Fibroblast of peridontal ligament (primary cell): Measurements from ENCODE around the gene ZFYVE28.

Source experiments
- DNase-seq: peaks from one replicate; pipeline ENCODE4 v3.0.0-alpha.2; 2010; ENCODE audit errors: extremely low read depth

Gene ZFYVE28

DNA sequence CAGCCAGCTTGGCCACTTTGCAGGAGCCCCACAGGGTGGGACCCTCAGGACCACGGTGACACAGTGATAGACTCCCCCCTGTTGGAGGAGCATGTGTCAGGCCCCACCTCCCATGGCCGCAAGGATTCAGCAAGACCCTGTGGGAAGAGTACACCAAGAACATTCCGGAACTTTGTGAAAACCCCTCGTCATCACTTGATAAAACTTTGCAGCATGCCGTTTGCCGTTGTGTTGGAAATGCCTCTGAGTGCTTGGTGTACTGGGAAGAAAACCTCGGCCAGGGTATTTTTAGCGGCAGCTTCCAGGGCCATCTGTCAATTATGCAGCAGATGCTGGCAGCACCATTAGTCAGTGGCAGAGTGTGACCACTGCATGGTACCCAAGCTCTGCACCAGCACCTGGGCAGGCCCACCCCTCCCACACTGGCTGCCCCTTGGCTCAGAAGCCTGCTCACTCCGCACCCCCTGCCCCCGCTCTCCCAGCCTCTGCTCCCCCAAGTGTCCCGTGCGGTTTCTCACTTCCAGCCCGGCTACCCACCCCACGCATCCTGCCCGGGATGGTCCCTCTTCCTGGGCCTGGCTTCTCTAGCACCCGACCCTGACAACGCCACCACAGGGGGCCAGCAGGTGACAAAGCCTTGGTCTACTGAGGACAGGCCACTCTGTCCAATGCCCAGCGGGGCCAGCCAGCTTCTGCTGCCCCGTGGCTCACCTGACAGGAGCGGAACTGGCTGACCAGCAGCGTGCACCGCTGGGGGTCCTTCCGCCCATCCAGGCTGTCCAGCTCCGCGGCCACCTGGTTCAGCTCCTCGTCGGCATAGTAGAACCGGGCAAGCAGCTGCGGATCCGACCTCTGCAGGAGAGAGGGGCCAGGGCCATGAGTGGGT lies 65.0 kb downstream of the ZFYVE28 start:
- no peak for DNase-seq

DNA sequence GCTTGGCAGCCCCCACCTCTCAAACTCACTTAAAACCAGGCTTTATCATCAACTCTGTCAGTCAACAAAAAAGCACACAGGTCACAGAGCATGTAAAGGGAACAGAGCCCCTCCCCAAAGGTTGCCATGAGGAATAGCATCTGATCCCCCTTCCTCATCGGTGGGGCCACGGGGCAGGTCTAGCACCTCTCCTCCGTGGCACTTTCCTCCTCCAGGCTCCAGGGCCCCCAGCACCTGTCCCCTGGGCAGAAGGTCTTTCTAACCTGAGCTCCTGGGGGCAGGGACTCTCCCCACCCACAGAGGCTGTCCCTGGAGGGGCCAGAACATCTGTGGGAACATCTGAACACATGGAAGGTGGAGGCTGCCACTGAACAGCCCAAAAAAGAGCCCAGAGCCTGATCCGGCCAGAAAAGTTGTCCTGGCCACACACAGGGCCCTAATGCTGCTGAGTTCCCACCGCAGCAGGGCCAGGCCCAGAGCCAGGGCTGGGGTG lies 65.7 kb downstream of the ZFYVE28 start:
- DNase-seq, result no peak

DNA sequence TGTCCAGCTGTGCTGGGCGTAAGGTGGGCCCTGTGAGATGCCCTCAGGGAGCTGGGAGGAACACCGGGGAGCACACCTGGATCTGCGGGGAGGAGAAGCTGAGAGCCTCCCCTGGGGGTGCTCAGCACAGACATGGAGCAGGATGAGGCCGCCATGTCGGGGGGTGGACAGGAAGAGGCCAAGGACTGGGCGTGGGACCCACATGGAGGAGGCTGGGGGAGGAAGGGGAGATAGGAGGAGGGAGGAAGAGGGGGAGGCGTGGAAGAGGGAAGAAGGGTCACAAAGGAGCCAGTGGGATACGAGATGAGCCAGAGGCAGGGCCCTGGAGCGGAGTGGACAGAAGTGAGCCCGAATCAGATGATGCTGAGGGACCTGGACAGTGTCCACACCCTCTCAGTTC lies 66.3 kb downstream of the ZFYVE28 start:
- DNase-seq, result no peak

DNA sequence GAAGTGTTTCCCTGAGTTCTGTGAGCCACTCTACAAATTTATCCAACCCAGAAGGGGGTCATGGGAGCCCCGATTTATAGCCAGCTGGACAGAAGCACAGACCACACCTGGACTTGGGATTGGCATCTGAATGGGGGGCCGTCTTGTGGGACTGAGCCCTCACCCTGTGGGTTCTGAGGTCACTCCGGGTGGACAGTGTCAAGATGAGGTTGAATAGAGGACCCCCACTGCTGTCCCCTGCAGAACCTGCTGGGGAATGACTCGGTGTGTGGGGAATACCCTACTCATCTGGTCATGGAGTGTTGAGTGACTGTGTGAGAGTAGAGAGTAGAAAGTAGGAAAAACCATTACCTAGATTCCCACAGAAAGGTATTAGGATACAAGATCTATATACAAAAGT lies 67.5 kb downstream of the ZFYVE28 start:
- DNase-seq, result no peak

DNA sequence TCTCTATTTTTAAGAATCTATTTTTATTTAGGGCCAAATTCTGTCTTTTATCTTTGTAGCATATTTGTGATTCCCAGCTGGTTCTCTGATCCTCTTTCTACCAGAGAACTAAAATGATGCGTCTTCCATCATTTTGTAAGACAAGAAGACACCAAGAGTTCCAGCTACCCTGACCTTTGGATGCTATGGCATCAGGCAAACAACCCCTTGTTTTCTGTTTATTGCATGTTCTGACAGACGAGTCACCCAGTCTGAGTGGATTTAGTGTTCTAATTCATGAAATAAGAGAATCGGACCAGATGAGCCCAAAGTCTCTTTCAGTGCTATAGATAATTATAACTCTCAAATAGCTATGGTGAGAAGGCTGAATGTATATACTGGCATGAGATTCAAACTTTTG lies 69.7 kb downstream of the ZFYVE28 start:
- DNase-seq, result no peak

DNA sequence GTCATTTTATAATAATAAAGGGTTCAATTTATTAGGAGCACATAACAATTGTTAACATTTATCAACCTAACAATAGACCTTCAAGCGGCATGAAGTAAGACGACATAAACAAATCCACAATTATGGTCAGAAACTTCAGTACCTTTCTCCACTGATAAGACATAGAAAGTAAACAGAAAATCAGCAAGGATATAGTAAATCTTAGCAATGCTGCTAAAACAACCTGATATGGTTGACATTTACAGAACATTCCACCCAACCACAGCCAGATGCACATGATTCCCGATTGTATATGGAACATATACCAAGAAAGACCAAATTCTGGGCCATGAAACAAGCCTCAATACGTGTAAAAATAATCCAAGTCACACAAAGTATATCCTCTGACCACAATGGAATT lies 71.3 kb downstream of the ZFYVE28 start:
- DNase-seq, result no peak

DNA sequence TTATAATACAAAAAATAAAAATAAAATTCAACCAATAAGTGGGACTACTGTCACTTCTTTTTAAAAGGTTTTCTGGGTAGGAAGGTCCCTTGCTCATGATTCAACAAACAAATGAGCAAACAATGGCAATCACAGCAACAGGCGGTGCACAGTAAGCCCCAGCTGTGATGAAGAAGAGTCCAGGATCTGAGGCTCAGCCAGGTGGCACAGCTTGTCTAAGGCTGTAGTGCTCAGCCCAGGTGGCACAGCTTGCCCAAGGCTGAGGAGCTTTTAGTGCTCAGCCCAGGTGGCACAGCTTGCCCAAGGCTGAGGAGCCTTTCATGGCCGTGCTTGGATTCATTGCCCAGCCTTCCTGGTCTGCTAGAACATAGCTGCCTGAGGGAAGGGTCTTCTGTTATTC lies 75.0 kb downstream of the ZFYVE28 start:
- no peak for DNase-seq

DNA sequence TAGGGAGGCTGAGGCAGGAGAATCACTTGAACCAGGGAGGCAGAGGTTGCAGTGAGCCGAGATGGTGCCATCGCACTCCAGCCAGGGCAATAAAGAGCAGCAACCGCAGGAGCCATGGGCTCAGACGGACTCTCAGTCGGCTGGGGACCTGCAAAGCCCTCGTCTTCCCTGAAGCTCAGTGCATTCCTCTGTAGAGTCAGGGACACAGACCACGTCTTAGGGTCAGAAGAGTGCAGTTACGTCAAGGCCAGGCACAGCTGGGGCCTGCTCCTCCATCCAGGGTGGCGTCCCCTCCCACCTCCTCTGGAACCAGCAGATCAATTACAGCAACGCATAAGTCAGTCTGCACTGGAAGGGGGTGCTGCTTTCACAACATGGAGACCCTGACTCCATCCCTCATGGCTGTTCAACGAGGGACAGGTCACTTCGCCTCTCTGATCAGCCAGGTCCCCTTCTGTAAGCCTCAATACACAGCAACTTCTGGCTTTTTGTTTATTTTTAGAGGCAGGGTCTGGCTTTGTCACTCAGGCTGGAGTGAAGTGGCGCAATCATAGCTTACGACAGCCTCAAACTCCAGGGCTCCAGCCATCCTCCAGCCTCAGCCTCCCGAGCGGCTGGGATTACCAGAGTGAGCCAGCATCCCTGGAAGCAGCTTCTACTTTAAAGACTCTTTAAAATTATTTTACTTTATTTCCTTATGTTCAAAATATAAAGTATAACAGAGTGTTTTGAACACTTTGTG lies 76.4 kb downstream of the ZFYVE28 start:
- DNase-seq, result no peak

DNA sequence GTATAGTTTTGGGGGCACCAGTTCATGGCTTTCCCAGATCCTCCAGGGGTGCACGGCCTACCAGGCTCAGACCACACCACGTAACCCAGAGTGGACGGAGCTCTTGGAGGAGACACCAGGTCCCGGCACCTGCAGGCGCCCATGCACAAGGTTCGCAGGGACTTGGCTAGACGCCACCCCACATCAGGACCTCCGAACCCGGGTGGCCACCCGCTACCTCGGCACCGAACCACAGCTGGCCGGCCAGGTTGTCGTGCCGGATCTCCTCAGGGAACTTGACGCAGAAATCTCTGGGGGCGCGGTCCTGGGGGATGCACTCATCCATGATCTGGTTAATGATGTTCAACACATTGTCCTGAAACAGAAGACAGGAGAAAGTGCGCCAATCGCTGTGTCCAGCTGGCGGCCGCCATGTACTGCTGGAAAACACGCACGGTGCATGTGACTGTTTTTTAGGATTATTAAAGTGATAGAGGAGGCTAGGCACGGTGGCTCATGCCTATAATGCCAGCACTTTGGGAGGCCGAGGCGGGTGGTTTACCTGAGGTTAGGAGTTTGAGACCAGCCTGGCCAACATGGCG lies 77.1 kb downstream of the ZFYVE28 start:
- no peak for DNase-seq

DNA sequence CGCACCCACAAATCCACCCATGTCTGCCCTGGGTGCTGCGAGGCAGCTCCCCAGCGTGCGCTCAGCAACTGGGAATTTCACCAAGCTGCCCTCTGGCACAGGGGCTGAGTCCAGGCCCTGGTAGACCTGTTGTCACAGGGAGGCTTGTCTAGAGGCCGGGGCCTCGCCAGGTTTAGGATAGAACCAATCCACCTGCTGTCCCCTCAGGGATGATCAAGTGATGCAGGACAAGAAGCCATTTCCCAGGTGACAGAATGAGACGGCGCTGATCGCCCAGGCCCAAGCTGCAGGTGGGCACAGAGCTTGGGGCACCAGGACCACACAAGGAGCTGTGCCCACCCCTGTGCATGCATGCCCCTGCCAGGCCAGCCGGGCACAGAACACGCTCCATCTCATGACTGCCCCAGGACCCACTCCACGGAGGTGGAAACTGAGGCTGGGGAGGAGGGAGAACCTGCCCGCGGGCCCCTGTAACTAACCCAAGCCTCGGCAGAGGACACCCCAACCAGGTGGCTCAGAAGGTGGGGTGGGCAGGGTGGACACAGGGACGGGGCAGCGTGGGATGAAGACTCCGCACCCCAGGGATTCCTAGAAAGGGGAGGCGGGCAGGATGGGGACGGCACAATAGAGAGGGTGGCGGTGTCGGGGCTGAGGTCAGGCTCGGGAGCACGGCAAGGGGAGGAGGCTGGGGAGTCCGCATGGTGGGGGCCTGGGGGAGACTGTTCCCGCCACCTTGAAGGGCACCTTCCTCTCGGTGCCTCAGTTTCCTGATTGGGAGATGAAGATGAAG lies 78.0 kb downstream of the ZFYVE28 start:
- no peak for DNase-seq

DNA sequence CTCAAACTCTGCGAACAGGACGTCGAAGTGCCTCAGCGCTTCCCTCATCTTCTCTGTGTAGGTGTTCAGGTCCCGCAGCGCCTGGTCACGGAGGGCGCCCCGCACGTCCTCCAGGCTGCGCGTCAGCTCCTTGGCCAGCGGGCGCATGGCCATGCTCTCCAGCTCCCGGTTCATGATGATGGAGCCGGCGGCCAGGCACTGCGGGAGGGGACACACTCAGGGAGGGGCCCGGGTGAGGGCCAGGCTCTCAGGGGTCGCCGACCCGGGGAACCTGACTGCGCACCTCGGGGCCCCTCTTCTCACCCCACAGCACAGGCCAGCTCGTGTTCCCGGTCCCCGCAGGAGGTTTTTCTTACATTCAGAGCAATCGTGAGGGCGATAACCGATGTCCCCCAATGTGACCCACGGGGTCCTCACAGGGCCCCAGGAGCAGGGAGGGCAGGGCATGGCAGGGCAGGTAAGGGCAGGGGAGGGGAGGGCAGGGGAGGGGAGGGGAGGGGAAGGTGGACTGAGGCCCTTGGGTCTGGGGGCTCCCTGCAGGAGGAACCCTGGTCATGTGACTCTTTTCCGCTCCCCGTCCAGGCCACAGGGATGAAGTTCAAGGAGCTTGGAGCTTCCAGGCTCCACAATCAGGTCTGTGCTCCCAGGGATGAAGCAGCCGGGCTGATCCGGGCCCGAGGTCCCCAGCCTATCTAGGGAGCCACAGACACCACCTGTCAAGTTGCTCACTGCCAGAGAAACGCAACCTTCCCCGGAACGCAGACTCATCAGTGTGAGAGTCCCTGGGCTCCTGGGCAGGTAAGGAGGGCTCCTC lies 78.8 kb downstream of the ZFYVE28 start:
- no peak for DNase-seq

DNA sequence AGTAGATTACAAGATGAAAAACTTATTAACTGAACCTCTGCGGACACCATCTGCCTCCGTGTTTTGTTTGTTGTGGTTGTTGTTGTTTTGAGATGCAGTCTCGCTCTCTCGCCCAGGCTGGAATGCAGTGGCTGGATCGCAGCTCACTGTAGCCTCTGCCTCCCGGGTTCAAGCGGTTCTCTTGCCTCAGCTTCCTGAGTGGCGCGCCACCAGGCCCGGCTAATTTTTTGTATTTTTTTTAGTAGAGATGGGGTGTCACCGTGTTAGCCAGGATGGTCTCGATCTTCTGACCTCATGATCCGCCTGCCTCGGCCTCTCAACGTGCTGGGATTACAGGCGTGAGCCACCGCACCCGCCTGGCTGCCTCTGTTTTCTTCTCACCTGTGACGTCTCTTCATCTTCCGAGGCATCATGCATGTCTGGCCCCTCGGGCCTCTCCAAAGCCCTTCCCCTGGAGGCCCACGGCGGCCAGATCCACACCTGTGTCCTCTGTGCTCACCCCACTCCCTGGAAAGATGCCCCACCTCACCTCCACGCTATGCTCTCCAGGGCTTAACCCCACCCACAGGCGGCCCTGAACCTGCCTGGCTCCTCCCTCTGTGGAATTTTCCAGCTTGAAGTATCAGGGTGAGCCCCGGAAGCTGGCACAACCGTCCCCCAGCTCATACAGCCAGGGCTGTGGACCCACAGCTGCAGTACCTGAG lies 79.5 kb downstream of the ZFYVE28 start:
- DNase-seq, result no peak

DNA sequence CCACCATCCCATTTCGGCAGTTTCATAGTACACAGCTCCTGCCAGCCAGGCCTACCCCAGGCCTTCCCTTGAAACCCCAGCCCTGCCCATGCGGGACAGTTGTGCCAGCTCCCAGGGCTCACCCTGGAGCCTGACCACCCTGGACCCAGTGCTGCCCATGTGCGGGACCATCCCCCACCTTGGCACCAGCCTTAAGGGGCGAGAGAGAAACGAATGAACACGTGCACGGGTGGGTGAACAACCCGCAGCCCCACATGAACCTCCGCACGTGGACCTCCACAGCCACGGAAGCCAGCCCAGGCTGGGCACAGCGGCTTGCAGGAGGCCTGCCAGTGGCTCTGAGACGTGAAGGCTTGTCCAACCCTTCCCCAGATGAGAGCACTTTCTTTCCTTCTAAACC lies 80.5 kb downstream of the ZFYVE28 start:
- no peak for DNase-seq

DNA sequence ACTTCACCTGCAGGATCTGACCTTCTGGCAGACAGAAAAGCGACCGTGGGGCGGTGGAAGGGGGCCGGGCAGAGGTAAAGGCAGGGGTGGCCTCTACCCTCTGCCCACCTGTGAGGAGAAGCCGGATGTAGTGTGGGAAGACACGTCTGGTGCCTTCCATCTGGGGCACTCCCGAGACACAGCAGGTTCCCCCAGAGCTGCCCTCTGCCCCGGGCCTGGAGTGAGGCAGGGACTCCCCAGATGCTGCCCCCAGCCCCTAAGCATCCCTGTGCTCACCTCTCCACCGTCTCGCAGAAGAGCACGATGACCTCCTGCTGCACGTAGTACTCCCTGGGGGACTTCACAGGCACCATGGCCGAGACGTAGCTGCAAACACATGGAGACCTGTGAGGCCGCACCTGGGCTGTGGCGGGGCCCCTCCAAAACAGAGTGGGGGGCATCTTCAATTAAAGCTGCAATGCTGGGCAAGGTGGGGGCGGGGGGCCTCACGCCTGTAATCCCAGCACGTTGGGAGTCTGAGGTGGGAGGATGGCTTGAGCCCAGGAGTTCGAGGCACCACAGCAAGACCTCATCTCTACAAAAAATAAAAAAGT lies 81.2 kb downstream of the ZFYVE28 start:
- no peak for DNase-seq

DNA sequence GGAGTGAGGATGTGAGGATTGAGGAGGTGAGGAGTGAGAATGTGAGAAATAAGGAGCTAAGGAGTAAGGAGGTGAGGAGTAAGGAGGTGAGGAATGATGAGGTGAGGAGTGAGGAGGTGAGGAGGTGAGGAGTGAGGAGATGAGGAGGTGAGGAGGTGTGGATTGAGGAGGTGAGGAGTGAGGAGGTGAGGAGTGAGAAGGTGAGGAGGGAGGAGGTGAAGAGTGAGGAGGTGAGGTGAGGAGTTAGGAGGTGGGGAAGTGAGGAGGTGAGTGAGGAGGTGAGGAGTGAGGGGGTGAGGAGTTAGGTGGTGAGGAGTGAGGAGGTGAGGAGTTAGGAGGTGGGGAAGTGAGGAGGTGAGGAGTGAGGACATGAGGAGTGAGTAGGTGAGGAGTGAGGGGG lies 81.8 kb downstream of the ZFYVE28 start:
- no peak for DNase-seq

DNA sequence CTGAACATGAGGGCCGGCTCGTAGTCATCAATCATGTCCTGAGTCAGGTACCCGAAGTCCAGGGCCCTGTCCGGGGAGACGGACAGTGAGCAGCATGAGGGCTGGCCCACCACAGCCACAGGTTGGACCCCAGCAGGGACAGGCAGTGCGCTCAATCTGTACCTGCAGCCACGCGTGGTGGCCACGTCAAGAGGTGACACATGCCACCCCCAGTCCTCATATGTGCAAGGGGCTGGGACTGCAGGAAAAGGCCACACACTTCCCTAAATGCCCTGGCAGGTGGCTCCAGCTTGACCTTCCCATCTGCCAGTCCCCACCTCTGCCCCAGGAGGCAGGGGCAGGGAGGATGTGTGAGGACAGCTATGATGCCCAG lies 82.7 kb downstream of the ZFYVE28 start:
- DNase-seq, result no peak

DNA sequence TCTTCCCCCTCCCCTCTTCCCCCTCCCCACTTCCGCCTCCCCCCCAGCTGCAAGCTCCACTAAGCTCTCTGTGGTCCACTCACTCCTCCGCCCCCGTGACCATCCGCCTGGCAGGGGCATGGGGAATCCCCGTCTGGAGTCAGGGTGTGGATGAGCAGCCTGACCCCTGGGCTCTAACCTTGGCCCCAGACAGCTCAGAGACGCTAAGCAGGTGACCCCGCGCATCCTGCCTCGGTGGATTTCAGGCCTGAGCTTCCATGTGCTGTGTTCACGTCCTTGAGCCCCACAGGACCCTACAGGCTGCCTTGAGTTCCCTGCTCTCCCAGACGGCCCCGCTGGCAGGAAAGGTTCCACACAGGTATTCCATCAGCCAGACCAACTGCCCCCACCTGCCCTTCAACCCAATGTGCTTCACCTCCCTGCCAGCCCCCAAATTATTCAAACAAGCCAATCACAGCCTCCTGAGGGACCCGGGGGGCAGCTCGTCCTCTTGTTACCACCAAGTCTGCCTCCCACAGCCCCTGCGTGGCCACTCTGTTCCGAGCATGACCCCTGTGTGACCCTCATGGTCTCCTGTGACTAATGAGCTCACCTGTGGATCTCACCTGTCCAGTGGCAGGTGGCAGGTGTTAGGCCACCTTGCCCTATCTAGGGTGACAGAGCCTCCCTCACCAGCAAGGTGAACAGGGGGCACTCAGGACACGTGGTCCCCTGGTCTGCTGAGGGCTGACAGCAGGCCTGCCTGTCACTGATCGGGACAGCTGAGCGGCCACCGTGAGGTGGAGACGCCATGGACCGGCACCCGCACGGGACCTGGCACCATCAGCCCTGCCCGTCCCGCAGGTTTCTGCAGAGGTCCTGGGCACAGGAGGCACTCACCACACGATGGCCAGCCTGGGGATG lies 83.4 kb downstream of the ZFYVE28 start:
- no peak for DNase-seq

DNA sequence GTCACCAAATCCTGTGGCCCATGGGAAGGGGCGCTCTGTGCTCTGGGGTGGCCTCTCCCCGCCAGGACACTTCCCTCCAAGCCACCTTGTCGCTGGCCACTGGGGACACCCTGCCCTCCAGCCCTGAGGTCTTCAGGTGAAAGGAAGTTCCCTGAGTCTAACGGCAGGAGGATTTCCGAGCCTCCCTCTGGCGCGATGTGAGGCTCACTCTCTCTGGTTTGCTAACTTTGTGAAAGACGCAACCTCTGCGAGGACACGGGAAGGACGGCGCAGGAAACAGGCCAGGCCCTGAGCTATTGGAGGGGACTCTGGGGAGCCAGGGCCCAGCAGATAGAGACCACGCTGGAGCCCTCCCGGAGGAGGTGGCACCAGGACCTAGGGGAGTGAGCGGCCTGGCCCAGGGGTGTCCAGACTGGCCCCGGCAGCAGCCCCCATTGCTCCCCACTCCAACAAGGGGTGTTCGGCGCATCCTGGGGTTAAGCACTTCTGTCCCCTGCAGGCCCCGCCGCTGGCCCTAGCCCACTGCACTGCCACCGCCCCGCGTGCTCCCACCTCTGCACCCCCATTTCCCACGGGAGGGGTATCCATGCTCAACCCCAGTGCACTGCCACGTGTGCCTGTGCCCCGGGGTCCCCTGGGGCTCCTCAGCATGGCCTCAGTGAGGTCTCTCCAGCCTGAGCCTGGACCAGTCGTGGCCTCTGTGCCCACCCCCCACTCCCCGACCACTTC lies 84.4 kb downstream of the ZFYVE28 start:
- no peak for DNase-seq
